ENCODE results near the gene PYGB.

The PYGB gene

GRCh38 chr20:25211273-25211672 is 36.6 kb upstream of the PYGB start:
- no peak for DNase-seq (ENCODE audit: extremely low read depth, low read depth)
- TF ChIP-seq, protein P1, sequence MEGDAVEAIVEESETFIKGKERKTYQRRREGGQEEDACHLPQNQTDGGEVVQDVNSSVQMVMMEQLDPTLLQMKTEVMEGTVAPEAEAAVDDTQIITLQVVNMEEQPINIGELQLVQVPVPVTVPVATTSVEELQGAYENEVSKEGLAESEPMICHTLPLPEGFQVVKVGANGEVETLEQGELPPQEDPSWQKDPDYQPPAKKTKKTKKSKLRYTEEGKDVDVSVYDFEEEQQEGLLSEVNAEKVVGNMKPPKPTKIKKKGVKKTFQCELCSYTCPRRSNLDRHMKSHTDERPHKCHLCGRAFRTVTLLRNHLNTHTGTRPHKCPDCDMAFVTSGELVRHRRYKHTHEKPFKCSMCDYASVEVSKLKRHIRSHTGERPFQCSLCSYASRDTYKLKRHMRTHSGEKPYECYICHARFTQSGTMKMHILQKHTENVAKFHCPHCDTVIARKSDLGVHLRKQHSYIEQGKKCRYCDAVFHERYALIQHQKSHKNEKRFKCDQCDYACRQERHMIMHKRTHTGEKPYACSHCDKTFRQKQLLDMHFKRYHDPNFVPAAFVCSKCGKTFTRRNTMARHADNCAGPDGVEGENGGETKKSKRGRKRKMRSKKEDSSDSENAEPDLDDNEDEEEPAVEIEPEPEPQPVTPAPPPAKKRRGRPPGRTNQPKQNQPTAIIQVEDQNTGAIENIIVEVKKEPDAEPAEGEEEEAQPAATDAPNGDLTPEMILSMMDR (IDR thresholded peaks at IDR 0.05; ENCODE audit: low read depth, low read length) = no peak

- no peak for DNase-seq (ENCODE audit: extremely low read depth, low read depth)
- TF ChIP-seq, protein P1 (IDR thresholded peaks at IDR 0.05; ENCODE audit: low read depth, low read length) = no peak
These were observed 35.6 kb upstream of the PYGB start for GRCh38 chr20:25212242-25212641.

DNA sequence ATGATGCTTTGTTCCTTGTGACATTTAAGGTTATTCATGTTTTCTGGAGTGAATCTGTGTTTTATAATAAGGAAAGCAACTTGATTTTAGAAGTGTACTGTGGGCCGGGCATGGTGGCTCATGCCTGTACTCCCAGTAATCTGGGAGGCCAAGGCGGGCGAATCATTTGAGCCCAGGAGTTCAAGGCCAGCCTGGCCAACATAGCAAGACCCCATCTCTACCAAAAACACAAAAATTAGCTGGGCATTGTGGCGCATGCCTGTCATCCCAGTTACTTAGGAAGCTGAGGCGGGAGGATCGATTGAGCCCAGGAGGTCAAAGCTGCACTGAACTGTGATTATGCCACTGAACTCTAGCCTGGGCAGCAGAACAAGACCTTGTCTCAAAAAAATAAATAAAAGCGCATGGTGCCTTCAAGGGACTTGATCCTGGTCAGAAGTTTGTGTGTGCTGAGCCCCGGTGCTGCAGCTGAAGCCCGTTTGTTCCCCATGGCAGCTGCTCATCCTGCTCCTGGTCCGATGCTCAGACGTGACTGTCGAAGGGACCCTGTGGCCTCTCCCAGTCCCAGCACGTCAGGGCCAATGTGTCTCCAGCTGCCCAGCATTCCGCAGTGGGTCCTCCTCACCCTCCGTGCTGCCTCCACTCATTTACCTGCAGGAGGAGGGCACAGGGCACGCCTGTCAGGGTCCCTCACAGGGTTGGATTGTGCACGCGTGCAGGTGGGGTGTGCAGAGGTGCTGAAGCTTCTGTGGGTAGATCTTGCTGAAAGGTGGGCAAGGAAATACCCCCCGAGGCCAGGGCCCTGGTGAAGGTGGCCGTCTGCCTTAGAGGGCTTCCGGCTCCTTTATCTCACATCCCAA is 34.1 kb upstream of the PYGB start:
- TF ChIP-seq, protein P1 (IDR thresholded peaks at IDR 0.05; ENCODE audit: low read depth, low read length) = no peak
- DNase-seq (ENCODE audit: extremely low read depth, low read depth) = no peak

DNA sequence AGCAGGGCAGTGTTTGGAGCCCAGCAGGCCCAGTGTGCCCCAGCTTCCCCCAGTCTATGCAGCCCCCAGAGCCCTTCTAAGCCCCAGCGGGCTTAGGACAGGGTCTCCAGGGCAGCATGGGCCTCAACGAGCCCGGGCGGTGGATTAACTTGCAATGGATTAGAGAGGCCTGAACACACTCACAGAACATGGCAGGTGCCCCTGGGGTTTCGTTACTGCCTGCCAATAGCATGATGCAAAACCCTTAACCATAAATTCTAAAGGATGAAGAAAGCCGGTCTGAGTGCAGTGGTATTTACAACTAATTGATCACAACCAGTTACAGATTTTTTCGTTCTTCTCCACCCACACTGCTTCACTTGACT is 33.5 kb upstream of the PYGB start:
- no peak for DNase-seq (ENCODE audit: extremely low read depth, low read depth)
- TF ChIP-seq, protein P1 (IDR thresholded peaks at IDR 0.05; ENCODE audit: low read depth, low read length) = no peak

DNA sequence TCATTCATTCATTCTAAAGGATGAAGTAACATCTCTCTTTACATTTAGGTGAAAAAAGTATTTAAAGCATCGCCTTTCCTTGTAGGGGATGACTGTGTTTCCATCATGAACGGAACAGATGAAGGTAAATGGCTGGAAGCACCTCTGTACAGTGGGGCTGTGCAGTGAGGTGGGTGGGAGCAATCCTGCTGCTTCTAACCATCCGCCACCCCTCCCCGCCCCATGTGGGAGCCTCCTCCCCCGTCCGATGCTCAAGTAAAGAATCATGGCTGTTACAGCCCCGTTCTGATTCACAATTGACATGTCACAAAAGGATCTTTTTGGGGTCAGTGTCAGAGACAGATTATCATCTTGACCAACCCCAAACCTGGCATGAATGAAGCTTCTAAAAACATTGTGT is 33.1 kb upstream of the PYGB start:
- DNase-seq (ENCODE audit: extremely low read depth, low read depth) = no peak
- TF ChIP-seq, protein P1 (IDR thresholded peaks at IDR 0.05; ENCODE audit: low read depth, low read length) = no peak

DNA sequence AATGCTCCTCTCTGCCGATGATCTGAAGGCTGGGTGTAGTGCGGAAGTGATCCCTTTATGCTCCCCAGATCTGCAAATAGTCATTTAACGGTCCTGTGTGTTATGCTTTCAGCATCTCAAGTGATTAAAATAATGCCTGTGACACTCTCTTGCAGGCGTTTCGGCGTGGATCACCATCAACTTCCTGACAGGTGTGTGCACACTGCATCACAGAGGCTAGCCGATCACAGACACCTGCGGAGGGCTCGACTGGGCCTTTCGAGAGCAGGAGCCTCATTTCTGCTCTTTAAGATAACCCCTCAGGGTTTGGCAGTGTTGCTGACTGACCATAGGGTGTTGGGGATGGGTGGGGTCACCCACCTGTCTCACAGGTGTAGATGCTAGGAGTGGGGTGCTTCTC is 32.4 kb upstream of the PYGB start:
- no peak for DNase-seq (ENCODE audit: extremely low read depth, low read depth)
- TF ChIP-seq, protein P1 (IDR thresholded peaks at IDR 0.05; ENCODE audit: low read depth, low read length) = no peak

DNA sequence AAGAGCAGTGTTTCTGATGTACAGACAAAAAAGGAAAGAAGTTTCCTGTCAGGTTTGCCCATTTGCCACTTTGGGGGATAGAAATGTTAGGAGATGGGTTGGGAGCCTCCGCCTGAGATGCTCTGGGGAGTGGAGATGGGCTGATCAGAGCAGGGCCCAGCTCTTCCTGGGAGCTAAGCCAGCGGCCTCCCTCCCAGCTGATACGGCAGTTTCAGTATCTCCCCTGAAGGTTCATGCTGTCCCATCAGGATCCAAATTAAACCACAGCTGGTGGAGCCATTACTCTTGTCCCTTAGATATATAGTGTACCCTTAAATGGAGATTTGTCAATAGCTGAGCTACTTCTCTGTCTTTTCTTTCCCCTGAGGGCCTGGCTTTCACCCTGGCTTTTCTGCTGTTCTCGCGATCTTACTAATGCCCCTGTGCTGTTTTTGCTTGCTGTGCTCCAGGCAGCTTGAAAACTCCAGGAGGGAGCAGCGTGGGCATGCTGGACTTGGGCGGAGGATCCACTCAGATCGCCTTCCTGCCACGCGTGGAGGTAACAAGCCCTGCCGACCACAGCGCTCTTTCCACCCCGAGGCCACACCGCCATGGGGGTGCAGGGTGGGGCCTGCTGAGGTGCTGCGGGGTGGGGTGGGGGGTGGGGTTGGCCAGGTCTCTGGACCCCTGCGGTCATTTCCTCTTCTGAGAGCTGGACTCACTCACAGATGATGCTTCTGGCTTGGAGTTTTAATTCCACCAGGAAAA is 31.5 kb upstream of the PYGB start:
- TF ChIP-seq, protein P1 (IDR thresholded peaks at IDR 0.05; ENCODE audit: low read depth, low read length) = no peak
- DNase-seq (ENCODE audit: extremely low read depth, low read depth) = no peak

All from AG09319 (cell line).